ENCODE results near the gene CHST11.

DNA sequence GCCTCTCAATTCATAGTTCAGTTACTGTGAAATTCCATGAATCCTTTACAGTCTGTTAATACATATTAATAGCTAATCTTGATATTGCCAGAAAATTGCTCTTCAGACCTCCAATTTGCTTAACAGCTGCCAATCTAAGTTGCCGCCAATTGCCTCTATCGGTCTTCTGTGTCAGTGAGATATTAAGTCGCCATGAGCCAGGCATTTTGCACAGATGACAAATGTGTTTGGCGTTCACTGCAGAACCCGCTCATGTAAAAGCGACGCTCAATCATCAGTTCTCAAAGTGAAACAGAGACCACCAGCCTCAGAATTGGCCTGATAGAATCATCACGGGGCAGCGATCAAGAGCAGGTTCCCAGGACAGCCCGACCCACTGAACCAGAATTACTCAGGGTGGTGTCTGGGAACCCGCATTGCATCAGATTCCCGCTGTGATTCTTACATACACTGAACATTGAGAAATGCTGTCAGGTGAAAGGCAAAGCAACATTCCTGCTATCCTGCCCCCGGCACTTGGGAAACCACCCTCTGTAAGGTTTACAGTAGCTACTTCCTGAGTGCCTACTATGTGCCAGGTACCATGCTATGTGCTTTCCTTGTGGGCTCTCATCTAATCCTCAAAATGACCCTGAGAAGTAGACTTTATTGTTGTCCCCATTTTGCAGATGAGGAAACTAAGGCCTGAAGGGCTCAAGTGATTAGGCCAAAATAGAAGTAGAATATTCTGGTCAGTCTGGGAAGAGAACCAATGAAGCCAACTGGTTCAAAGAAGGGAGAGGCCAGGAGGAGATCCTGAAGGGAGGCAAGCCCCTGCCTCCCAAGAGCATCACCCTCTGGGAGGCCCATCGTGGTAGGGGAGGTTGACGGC, 285.0 kb downstream of the CHST11 start:
- TF ChIP-seq, protein P1, sequence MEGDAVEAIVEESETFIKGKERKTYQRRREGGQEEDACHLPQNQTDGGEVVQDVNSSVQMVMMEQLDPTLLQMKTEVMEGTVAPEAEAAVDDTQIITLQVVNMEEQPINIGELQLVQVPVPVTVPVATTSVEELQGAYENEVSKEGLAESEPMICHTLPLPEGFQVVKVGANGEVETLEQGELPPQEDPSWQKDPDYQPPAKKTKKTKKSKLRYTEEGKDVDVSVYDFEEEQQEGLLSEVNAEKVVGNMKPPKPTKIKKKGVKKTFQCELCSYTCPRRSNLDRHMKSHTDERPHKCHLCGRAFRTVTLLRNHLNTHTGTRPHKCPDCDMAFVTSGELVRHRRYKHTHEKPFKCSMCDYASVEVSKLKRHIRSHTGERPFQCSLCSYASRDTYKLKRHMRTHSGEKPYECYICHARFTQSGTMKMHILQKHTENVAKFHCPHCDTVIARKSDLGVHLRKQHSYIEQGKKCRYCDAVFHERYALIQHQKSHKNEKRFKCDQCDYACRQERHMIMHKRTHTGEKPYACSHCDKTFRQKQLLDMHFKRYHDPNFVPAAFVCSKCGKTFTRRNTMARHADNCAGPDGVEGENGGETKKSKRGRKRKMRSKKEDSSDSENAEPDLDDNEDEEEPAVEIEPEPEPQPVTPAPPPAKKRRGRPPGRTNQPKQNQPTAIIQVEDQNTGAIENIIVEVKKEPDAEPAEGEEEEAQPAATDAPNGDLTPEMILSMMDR (IDR thresholded peaks at IDR 0.05): no peak
- TF ChIP-seq POLR2A (IDR thresholded peaks at IDR 0.05): no peak
